ENCODE results near the gene TTLL6.

- TF ChIP-seq, protein P1, sequence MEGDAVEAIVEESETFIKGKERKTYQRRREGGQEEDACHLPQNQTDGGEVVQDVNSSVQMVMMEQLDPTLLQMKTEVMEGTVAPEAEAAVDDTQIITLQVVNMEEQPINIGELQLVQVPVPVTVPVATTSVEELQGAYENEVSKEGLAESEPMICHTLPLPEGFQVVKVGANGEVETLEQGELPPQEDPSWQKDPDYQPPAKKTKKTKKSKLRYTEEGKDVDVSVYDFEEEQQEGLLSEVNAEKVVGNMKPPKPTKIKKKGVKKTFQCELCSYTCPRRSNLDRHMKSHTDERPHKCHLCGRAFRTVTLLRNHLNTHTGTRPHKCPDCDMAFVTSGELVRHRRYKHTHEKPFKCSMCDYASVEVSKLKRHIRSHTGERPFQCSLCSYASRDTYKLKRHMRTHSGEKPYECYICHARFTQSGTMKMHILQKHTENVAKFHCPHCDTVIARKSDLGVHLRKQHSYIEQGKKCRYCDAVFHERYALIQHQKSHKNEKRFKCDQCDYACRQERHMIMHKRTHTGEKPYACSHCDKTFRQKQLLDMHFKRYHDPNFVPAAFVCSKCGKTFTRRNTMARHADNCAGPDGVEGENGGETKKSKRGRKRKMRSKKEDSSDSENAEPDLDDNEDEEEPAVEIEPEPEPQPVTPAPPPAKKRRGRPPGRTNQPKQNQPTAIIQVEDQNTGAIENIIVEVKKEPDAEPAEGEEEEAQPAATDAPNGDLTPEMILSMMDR (IDR thresholded peaks at IDR 0.05), result no peak
- no peak for TF ChIP-seq POLR2A (IDR thresholded peaks at IDR 0.05)
Measured at GRCh38 chr17:48860034-48860433, 43.0 kb upstream of the TTLL6 start.
